Glomerular endothelial cell (primary cell): ENCODE results near the gene ZNF816. TPM values are rescaled to one million over a fixed set of nuclear protein-coding genes. Genes with fewer than 3 reads are reported as not detected.
"Not testable (repeated sequence)": the region's sequence is repeated elsewhere in the genome, so short reads cannot be mapped to it uniquely, and the experiment has no call there.

ENCODE experiments used
- DNase-seq: peaks from one replicate; pipeline ENCODE4 v3.0.0-alpha.2; 2011; ENCODE audit warnings: low read depth, low spot score; ENCODE audit errors: extremely low read depth
- total RNA-seq: library from RNA; depleted of rRNA; stranded (reverse); fragments of >200 nt; gene quantifications from 2 replicates; pipeline ENCODE4 v1.2.3, GENCODE V29; 2015

The ZNF816 gene
- total RNA-seq, 1 donor from 2014 or later = 3.0 TPM

DNA sequence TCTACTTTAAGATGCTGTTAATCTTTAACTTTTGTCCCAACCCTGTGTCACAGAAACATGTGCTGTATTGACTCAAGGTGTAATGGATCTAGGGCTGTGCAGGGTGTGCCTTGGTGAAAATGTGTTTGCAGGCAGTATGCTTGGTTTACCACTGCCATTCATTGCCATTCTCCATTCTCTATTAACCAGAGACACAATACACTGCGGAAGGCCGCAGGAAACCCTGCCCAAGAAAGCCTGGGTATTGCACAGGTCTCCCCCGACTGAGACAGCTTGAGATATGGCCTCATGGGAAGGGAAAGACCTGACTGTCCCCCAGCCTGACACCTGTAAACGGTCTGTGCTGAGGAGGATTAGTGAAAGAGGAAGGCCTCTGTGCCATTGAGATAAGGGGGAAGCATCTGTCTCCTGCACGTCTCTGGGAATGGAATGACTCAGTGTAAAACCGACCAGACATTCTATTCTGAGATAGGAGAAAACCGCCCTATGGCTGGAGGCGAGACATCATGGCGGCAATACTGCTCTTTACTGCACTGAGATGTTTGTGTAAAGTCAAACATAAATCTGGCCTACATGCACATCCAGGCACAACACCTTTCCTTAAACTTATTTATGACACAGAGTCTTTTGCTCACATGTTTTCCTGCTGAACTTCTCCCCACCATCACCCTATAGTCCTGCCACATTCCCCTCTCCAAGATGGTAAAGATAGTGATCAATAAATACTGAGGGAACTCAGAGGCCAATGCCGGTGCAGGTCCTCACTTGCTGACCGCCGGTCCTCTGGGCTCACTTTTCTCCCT lies 26.3 kb downstream of the ZNF816 start:
- no peak for DNase-seq

DNA sequence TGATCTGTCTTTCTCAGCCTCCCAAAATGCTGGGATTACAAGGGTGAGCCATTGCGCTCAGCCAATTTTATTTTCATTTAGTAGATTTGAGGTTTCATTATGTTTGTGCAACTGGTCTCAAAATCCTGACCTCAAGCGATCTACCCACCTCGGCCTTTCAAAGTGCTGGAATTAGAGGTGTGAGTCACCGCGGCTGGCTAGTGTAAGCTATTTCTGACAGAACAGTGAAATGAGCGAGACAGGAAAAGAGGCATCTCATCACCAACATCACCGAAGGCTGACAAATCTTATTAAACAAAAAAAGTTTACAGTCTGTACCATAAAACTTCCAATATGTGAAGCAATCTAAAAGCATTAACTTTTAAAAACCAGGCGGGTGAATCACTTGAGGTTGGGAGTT lies 27.2 kb downstream of the ZNF816 start:
- DNase-seq = no peak

DNA sequence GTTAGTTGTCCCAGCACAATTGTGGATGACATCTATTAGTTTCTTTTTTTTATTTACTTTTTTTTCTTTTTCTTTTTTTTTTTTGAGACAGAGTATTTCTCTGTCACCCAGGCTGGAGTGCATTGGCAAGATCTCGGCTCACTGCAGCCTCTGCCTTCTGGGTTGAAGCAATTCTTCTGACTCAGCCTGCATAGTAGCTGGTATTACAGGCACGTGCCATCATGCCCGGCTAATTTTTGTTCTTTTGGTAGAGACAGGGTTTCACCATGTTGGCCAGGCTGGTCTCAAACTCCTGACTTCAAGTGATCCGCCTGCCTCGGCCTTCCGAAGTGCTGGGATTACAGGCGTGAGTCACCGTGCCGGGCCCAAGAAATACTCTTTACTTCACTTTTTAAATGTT lies 38.0 kb downstream of the ZNF816 start:
- DNase-seq = not testable (repeated sequence)

DNA sequence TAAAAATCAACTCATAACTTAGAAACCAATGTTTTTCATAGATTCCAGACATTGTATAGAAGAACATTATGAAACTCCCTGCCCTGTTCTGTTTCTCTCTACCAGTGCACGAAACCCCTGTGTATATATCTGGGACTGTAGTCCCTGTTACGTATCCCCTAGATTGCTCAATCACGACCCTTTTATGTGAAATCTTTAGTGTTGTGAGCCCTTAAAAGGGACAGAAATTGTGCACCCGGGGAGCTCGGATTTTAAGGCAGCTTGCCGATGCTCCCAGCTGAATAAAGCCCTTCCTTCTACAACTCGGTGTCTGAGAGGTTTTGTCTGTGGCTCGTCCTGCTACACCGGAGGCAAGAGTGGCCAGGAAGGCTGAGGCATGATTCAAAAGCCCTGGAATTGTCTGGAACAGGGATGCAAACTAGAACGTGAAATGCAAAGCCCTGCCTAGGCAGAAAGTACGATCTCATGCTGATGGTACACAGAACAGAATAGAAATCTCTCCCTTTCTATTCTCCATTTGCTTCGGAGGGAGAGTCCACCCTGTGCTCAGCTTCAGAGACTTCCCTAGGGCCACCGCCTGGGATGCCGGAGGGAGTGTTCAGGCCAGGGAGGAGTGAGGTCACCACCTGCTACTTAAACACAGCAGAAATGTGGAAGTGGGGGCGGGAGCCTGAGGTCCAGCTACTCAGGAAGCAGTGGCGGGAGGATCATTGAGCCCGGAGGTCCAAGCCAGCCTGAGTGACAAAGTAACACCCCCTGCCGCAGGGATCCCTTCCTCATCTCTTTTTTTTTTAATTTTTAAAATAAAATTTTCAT lies 38.7 kb downstream of the ZNF816 start:
- DNase-seq = no peak

DNA sequence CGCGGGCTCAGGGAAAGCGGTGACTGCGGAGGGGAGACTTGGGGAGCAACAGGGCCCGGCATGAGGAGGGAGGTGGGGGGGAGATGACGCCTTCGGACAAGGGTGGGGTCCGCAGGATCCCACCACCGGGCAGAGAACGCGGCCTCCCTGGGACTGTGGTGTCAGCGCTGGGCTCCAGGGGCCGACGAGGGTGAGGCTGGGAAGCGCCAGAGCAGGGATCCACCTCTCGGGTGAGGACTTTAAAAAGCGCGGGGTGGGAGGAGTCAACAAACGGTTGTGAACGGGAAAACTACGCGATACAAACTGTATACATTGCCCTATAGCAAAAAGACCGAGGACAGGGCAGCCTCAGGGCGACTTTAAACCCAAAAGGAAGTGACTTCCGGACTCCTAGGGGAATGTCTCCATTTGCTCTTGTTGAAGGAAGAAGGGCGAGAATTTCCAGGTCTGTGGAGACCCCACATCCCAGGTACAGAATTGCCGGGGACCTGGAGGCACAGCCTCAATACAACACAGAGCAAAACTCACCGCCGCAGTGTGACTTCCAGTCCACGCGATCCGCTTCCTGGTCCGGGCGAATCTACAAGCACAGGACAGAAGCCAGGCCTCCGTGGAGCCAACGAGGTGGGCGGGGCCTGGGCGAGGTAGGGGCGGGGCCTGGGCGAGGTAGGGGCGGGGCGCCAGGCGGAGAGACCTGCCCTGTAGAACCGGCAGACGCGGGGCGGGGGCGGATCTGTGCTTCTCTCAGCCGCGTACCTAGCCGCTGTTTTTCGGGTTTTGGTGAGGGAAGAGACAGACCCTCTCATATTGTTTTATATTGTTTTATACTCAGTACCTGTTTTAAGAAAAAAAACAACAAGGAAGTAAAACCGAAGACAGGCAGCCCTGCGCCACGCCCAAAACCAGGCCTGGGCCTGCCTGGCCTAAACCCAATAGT lies 39.6 kb downstream of the ZNF816 start, which contains the start of gene ZNF888:
Gene ZNF888 (minus strand): TSS at position 588 of the 937 bp plus-strand sequence. CDS start 5,555 bp downstream, outside the sequence.
- peak; percentile 27 for DNase-seq

DNA sequence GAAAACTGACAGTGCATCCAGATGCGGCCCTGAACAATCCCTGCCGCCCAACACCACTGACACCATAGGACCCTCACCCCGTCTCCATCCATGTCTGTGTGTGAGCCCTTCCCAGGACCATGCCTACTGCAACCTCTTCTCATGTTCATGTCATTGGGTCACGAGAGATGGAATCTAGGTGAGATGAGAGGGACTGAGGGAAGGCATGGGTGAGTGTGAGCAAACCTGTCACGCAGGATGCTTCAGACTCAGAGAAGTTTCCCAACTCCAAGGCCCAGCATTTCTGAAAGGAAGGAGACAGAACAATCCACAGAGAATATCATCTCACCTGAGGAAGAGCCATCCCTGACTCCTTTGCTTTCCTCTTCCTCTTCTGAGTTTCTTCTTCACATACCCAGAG lies 45.1 kb downstream of the ZNF816 start:
- DNase-seq = no peak

DNA sequence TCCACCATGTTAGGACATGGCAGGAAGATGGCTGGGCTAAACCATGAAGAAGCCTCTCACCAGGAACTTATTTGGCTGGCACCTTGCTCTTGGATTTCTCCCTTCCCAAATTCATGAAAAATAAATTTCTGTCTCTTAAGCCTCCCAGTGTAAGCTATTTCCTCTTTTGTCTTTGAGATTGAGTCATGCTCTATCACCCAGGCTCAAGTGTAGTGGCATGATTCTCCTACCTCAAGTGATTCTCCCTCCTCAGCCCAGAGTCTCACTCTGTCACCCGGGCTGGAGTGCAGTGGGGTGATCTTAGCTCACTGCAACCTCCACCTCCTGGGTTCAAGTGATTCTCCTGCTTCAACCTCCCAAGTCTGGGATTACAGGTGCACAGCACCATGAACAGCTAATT lies 52.0 kb downstream of the ZNF816 start:
- DNase-seq = no peak

DNA sequence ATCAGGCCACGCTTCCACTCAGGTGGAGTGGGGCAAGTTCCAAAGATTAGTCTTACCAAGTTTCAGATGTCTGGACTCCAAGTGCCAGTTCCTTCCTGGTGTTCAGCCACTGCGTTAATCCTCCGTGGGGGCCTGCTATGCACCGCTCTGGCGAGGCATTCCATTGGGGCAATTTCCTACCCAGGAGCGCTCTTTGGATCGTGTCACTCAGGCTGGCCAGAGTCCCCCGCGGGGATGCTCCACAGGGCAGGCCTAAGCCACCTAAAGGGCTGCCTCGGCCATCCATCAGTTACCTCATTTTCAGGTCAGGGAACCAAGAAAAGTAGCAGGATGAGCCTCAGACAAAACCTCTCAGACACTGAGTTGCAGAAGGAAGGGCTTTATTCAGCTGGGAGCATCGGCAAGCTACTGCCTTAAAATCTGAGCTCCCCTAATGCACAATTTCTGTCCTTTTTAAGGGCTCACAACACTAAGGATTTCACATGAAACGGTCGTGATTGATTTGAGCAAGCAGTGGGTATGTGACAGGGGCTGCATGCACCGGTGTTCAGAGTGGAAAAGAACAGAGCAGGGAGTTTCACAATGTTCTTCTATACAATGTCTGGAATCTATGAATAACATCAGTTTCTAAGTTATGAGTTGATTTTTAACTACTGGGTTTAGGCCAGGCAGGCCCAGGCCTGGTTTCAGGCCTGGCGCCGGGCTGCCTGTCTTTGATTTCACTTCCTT lies 58.5 kb downstream of the ZNF816 start:
- DNase-seq = not testable (repeated sequence)

DNA sequence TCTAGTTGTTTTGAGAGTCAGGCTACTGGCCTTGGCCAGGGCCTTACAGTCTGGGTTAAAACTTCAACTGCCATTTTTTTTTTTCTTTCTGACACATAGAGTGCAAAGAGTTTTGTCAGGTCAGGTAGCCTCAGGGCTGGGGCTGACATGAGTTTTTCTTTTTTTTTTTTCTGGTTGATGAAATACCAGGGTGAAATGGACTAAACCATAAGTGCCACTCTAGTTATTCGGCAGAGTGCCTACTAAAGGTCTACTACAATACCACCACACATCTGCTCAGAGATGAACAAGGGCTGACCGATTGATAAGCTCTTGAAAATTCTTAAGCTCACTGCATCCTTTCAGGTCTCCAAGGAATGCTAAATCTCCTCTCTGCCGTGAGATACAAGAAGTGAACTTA lies 60.8 kb downstream of the ZNF816 start:
- no peak for DNase-seq

Other genes starting within 250 kb of the ZNF816 start
- gene ZNF611, start 227.8 kb downstream of the ZNF816 start, total RNA-seq = 9.5 and 12.8 TPM in 2 replicates
- 1.8 and 2.1 TPM in 2 replicates for gene ZNF600, start 176.1 kb downstream of the ZNF816 start, total RNA-seq
- 14.5 and 14.6 TPM in 2 replicates for gene ZNF28, start 141.2 kb downstream of the ZNF816 start, total RNA-seq
- 14.2 and 19.4 TPM in 2 replicates for gene ZNF468, start 105.3 kb downstream of the ZNF816 start, total RNA-seq
- gene ZNF320, start 65.2 kb downstream of the ZNF816 start, total RNA-seq = 8.3 and 13.7 TPM in 2 replicates
- gene ZNF888, start 39.5 kb downstream of the ZNF816 start, total RNA-seq = 2.1 and 2.4 TPM in 2 replicates
- gene ERVV-1, start 51.0 kb upstream of the ZNF816 start, total RNA-seq = not detected in 2 replicates
- gene ERVV-2, start 81.9 kb upstream of the ZNF816 start, total RNA-seq = not detected in 2 replicates
- gene ZNF160, start 140.5 kb upstream of the ZNF816 start, total RNA-seq = 24.2 and 30.2 TPM in 2 replicates
- gene ZNF415, start 170.0 kb upstream of the ZNF816 start, total RNA-seq = 1.6 and 5.5 TPM in 2 replicates
- 4.5 and 6.0 TPM in 2 replicates for gene ZNF347, start 196.2 kb upstream of the ZNF816 start, total RNA-seq
- gene ZNF665, start 230.5 kb upstream of the ZNF816 start, total RNA-seq = 1.9 and 2.5 TPM in 2 replicates